Large intestine (tissue), 3 donors: ENCODE results near the gene MTTP. TPM values are rescaled to one million over a fixed set of nuclear protein-coding genes. Genes with fewer than 3 reads are reported as not detected.

Experiments used
- DNase-seq, 2 donors: peaks; one replicate each; pipeline versions ENCODE4 v3.0.0 to v3.0.0-alpha.2; 2013
- H3K27ac ChIP-seq: one replicate; pipeline ENCODE4 v1.5.1; 2013; ENCODE audit warnings: low read length
- H3K27me3 ChIP-seq: 2 replicates; pipeline ENCODE4 v1.6.1; 2013; ENCODE audit warnings: low read length; ENCODE audit not compliant: control insufficient read depth, insufficient read depth
- H3K36me3 ChIP-seq: 2 replicates; pipeline ENCODE4 v1.6.1; 2013; ENCODE audit warnings: low read length; ENCODE audit not compliant: control insufficient read depth, insufficient read depth
- H3K4me1 ChIP-seq: one replicate; pipeline ENCODE4 v1.6.1; 2013; ENCODE audit warnings: low read length; ENCODE audit not compliant: control insufficient read depth, insufficient read depth
- H3K4me3 ChIP-seq: one replicate; pipeline ENCODE4 v1.5.1; 2013; ENCODE audit warnings: low read length
- H3K9me3 ChIP-seq: one replicate; pipeline ENCODE4 v1.6.1; 2013; ENCODE audit warnings: mild to moderate bottlenecking, low read depth, low read length, moderate library complexity; ENCODE audit not compliant: control insufficient read depth
- WGBS: methylation state at CpG from one replicate; pipeline ENCODE4 v1.1.5; 2013; ENCODE audit warnings: low lambda C conversion rate; ENCODE audit not compliant: insufficient coverage; 5-methylcytosine and 5-hydroxymethylcytosine counted together
- polyA plus RNA-seq: library from polyadenylated mRNA; unstranded; fragments of 120-200 nt; gene quantifications from one replicate; pipeline ENCODE4 v1.2.1, GENCODE V29; 2013

The MTTP gene
- polyA plus RNA-seq, 1 donor: 459 TPM

GRCh38 chr4:99649778-99650177 is 75.2 kb downstream of the MTTP start:
- Histone ChIP-seq H3K4me1 (peaks cover 5% of the 10 kb centered on the region), H3K9me3 (peaks cover 11% of the 10 kb centered on the region), H3K27ac (no peak overlapping the region), H3K4me3 (no peak overlapping the region), H3K36me3 (no peaks in the 10 kb centered on the region), H3K27me3 (no peaks in the 10 kb centered on the region)
- DNase-seq: no peak
- WGBS: no CpG with 5 or more reads among the region's 10 CpGs

GRCh38 chr4:99651016-99651769 is 76.6 kb downstream of the MTTP start:
- peaks cover 5% of the 10 kb centered on the region for H3K4me1 ChIP-seq
- H3K4me3 ChIP-seq: no peak overlapping the region
- DNase-seq: no peak
- no CpG with 5 or more reads among the region's 18 CpGs for WGBS
- H3K36me3 ChIP-seq: no peaks in the 10 kb centered on the region
- peaks cover 11% of the 10 kb centered on the region for H3K9me3 ChIP-seq
- H3K27me3 ChIP-seq: no peaks in the 10 kb centered on the region
- H3K27ac ChIP-seq: no peak overlapping the region

GRCh38 chr4:99651811-99652485 is 77.3 kb downstream of the MTTP start:
- peaks cover 5% of the 10 kb centered on the region for H3K4me1 ChIP-seq
- no peak overlapping the region for H3K4me3 ChIP-seq
- no peak overlapping the region for H3K27ac ChIP-seq
- peaks cover 11% of the 10 kb centered on the region for H3K9me3 ChIP-seq
- no CpG with 5 or more reads among the region's 49 CpGs for WGBS
- H3K27me3 ChIP-seq: no peaks in the 10 kb centered on the region
- DNase-seq: no peak
- no peaks in the 10 kb centered on the region for H3K36me3 ChIP-seq

- no peak overlapping the region for H3K4me3 ChIP-seq
- peaks cover 11% of the 10 kb centered on the region for H3K9me3 ChIP-seq
- no peak overlapping the region for H3K27ac ChIP-seq
- WGBS: no CpG with 5 or more reads among the region's 43 CpGs
- H3K36me3 ChIP-seq: no peaks in the 10 kb centered on the region
- no peak for DNase-seq
- H3K4me1 ChIP-seq: peaks cover 5% of the 10 kb centered on the region
- H3K27me3 ChIP-seq: no peaks in the 10 kb centered on the region
These were observed 78.2 kb downstream of the MTTP start for GRCh38 chr4:99652596-99653436.

- no CpG with 5 or more reads among the region's 9 CpGs for WGBS
- H3K27ac ChIP-seq: no peak overlapping the region
- H3K9me3 ChIP-seq: peaks cover 11% of the 10 kb centered on the region
- H3K4me3 ChIP-seq: no peak overlapping the region
- peaks cover under 1% of the 10 kb centered on the region for H3K4me1 ChIP-seq
- no peaks in the 10 kb centered on the region for H3K36me3 ChIP-seq
- DNase-seq: no peak
- no peaks in the 10 kb centered on the region for H3K27me3 ChIP-seq
These were observed 79.3 kb downstream of the MTTP start for GRCh38 chr4:99653916-99654315.

- 100% methylated on average over 2 of the region's 15 CpGs for WGBS
- H3K36me3 ChIP-seq: no peaks in the 10 kb centered on the region
- H3K4me1 ChIP-seq: no peaks in the 10 kb centered on the region
- no peak for DNase-seq
- H3K4me3 ChIP-seq: no peak overlapping the region
- no peak overlapping the region for H3K27ac ChIP-seq
- peaks cover 11% of the 10 kb centered on the region for H3K9me3 ChIP-seq
- H3K27me3 ChIP-seq: no peaks in the 10 kb centered on the region
These were observed 79.7 kb downstream of the MTTP start for GRCh38 chr4:99654361-99654761.

- no peak overlapping the region for H3K4me3 ChIP-seq
- DNase-seq: no peak
- no peaks in the 10 kb centered on the region for H3K36me3 ChIP-seq
- H3K27ac ChIP-seq: no peak overlapping the region
- WGBS: 100% methylated on average over 1 of the region's 9 CpGs
- H3K4me1 ChIP-seq: no peaks in the 10 kb centered on the region
- peaks cover 11% of the 10 kb centered on the region for H3K9me3 ChIP-seq
- H3K27me3 ChIP-seq: no peaks in the 10 kb centered on the region
These were observed 80.9 kb downstream of the MTTP start for GRCh38 chr4:99655308-99656081.

GRCh38 chr4:99657798-99658197 is 83.2 kb downstream of the MTTP start, which contains the start of gene C4orf54:
C4orf54 (minus strand) TSS chr4:99657828; CDS start chr4:99654648, 3,180 bp downstream.
- Histone ChIP-seq H3K36me3 (no peaks in the 10 kb centered on the region), H3K4me3 (no peak within 1 kb of the TSS), H3K9me3 (peaks cover 3% of the 10 kb centered on the region), H3K27ac (no peak within 1 kb of the TSS), H3K27me3 (no peaks in the 10 kb centered on the region), H3K4me1 (no peaks in the 10 kb centered on the region)
- DNase-seq: no peak
- WGBS: 100% methylated on average over 1 of the region's 1 CpG

- H3K4me3 ChIP-seq: no peak overlapping the region
- H3K27ac ChIP-seq: no peak overlapping the region
- no peaks in the 10 kb centered on the region for H3K9me3 ChIP-seq
- no CpG with 5 or more reads among the region's 4 CpGs for WGBS
- no peak for DNase-seq
- H3K4me1 ChIP-seq: no peaks in the 10 kb centered on the region
- H3K27me3 ChIP-seq: no peaks in the 10 kb centered on the region
- H3K36me3 ChIP-seq: no peaks in the 10 kb centered on the region
These were observed 84.0 kb downstream of the MTTP start for GRCh38 chr4:99658666-99659065.

- DNase-seq: no peak
- no peaks in the 10 kb centered on the region for H3K36me3 ChIP-seq
- no peaks in the 10 kb centered on the region for H3K4me1 ChIP-seq
- WGBS: 87% methylated on average over 3 of the region's 5 CpGs
- no peaks in the 10 kb centered on the region for H3K9me3 ChIP-seq
- no peaks in the 10 kb centered on the region for H3K27me3 ChIP-seq
- H3K27ac ChIP-seq: no peak overlapping the region
- H3K4me3 ChIP-seq: no peak overlapping the region
These were observed 87.3 kb downstream of the MTTP start for GRCh38 chr4:99661907-99662306.
